Measurements from ENCODE around the gene RBP2.

- TF ChIP-seq, protein P1, sequence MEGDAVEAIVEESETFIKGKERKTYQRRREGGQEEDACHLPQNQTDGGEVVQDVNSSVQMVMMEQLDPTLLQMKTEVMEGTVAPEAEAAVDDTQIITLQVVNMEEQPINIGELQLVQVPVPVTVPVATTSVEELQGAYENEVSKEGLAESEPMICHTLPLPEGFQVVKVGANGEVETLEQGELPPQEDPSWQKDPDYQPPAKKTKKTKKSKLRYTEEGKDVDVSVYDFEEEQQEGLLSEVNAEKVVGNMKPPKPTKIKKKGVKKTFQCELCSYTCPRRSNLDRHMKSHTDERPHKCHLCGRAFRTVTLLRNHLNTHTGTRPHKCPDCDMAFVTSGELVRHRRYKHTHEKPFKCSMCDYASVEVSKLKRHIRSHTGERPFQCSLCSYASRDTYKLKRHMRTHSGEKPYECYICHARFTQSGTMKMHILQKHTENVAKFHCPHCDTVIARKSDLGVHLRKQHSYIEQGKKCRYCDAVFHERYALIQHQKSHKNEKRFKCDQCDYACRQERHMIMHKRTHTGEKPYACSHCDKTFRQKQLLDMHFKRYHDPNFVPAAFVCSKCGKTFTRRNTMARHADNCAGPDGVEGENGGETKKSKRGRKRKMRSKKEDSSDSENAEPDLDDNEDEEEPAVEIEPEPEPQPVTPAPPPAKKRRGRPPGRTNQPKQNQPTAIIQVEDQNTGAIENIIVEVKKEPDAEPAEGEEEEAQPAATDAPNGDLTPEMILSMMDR (IDR thresholded peaks at IDR 0.05; ENCODE audit: poor library complexity): no peak
- no peak for TF ChIP-seq EZH2 (IDR thresholded peaks at IDR 0.05; ENCODE audit: borderline replicate concordance)
These were observed 46.1 kb upstream of the RBP2 start for GRCh38 chr3:139522421-139522820.

Measured in hepatocyte (in vitro differentiated cells).